Measurements from ENCODE around the gene ADGRL3.
A peak's percentile ranks its signal among the peaks of the same experiment; 100 is the strongest.

The ADGRL3 gene

GRCh38 chr4:61200187-61200915, at the start of gene ADGRL3:
Gene ADGRL3 (plus strand): TSS chr4:61200326.
- peak; percentile 12 for DNase-seq (ENCODE audit: low spot score)
- TF ChIP-seq CTCF (IDR thresholded peaks at IDR 0.05; ENCODE audit: extremely low read depth, insufficient read depth, missing control alignments) = no peak
- in situ Hi-C loops (cut with MboI; ENCODE audit: low pct_unique_long_range_greater_than_20kb, low sequenced_read_pairs, unreplicated experiment) = no loop called here

GRCh38 chr4:61152433-61152832, 47.7 kb upstream of the ADGRL3 start:
- in situ Hi-C loops (cut with MboI; ENCODE audit: low pct_unique_long_range_greater_than_20kb, low sequenced_read_pairs, unreplicated experiment) = no loop called here
- TF ChIP-seq CTCF (IDR thresholded peaks at IDR 0.05; ENCODE audit: extremely low read depth, insufficient read depth, missing control alignments) = no peak
- DNase-seq (ENCODE audit: low spot score) = no peak

GRCh38 chr4:61160478-61160877, 39.6 kb upstream of the ADGRL3 start:
- TF ChIP-seq CTCF (IDR thresholded peaks at IDR 0.05; ENCODE audit: extremely low read depth, insufficient read depth, missing control alignments) = no peak
- DNase-seq (ENCODE audit: low spot score) = no peak
- in situ Hi-C loops (cut with MboI; ENCODE audit: low pct_unique_long_range_greater_than_20kb, low sequenced_read_pairs, unreplicated experiment) = no loop called here

GRCh38 chr4:61162116-61162515, 38.0 kb upstream of the ADGRL3 start:
- in situ Hi-C loops (cut with MboI; ENCODE audit: low pct_unique_long_range_greater_than_20kb, low sequenced_read_pairs, unreplicated experiment) = no loop called here
- no peak for DNase-seq (ENCODE audit: low spot score)
- no peak for TF ChIP-seq CTCF (IDR thresholded peaks at IDR 0.05; ENCODE audit: extremely low read depth, insufficient read depth, missing control alignments)

GRCh38 chr4:61173799-61174198, 26.3 kb upstream of the ADGRL3 start:
- in situ Hi-C loops (cut with MboI; ENCODE audit: low pct_unique_long_range_greater_than_20kb, low sequenced_read_pairs, unreplicated experiment) = no loop called here
- TF ChIP-seq CTCF (IDR thresholded peaks at IDR 0.05; ENCODE audit: extremely low read depth, insufficient read depth, missing control alignments) = no peak
- DNase-seq (ENCODE audit: low spot score) = no peak

GRCh38 chr4:61175495-61175894, 24.6 kb upstream of the ADGRL3 start:
- no peak for DNase-seq (ENCODE audit: low spot score)
- no peak for TF ChIP-seq CTCF (IDR thresholded peaks at IDR 0.05; ENCODE audit: extremely low read depth, insufficient read depth, missing control alignments)
- in situ Hi-C loops (cut with MboI; ENCODE audit: low pct_unique_long_range_greater_than_20kb, low sequenced_read_pairs, unreplicated experiment) = no loop called here
